Measurements from ENCODE around the gene TRIM37. TPM values are rescaled to one million over a fixed set of nuclear protein-coding genes. Genes with fewer than 3 reads are reported as not detected.

Gene TRIM37
- total RNA-seq, 1 experiment from 2014 or later = 62.3 TPM

GRCh38 chr17:59115474-59115873 is 8.8 kb upstream of the TRIM37 start (continued):
- no peak for TF ChIP-seq ARID4B (CRISPR knock-in tag; IDR thresholded peaks at IDR 0.05; ENCODE audit: borderline replicate concordance)
- TF ChIP-seq FOXK1 (CRISPR knock-in tag; IDR thresholded peaks at IDR 0.05) = no peak
- TF ChIP-seq ATF3 (CRISPR knock-in tag; conservative IDR thresholded peaks at IDR 0.05) = no peak
- no peak for TF ChIP-seq RELA (CRISPR knock-in tag; IDR thresholded peaks at IDR 0.05; ENCODE audit: borderline replicate concordance)
- no peak for TF ChIP-seq ZNF512 (CRISPR knock-in tag; IDR thresholded peaks at IDR 0.05; ENCODE audit: borderline replicate concordance)
- no peak for TF ChIP-seq ZNF219 (CRISPR knock-in tag; IDR thresholded peaks at IDR 0.05; ENCODE audit: borderline replicate concordance)

- 0 out of 2 replicates have a peak, but pooled peaks cover 4% of the 10 kb centered on the region for H3K4me1 Mint-ChIP-seq
- H3K9me3 Mint-ChIP-seq = no peaks in the 10 kb centered on the region
- no peak overlapping the region for H3K4me3 Mint-ChIP-seq
- ChIA-PET POLR2A (no interaction called here), CTCF (no interaction called here)
- H3K27me3 Mint-ChIP-seq (ENCODE audit: low read depth) = no peaks in the 10 kb centered on the region
- H3K27ac Mint-ChIP-seq = no peak overlapping the region
- no peak for ATAC-seq
- H3K36me3 Mint-ChIP-seq = peaks cover 24% of the 10 kb centered on the region
- DNase-seq (ENCODE audit: low spot score) = no peak
- TF ChIP-seq MAX (CRISPR knock-in tag; IDR thresholded peaks at IDR 0.05) = no peak
- TF ChIP-seq STAT6 (CRISPR knock-in tag; conservative IDR thresholded peaks at IDR 0.05; ENCODE audit: low read depth) = no peak
- TF ChIP-seq GTF2I (CRISPR knock-in tag; conservative IDR thresholded peaks at IDR 0.05) = no peak
- TF ChIP-seq ZNF425 (CRISPR knock-in tag; conservative IDR thresholded peaks at IDR 0.05) = no peak
- TF ChIP-seq E2F4 (CRISPR knock-in tag; IDR thresholded peaks at IDR 0.05; ENCODE audit: borderline replicate concordance, low read depth) = no peak
- no peak for TF ChIP-seq ZSCAN18 (CRISPR knock-in tag; IDR thresholded peaks at IDR 0.05)
- no peak for TF ChIP-seq IRF2 (CRISPR knock-in tag; IDR thresholded peaks at IDR 0.05; ENCODE audit: borderline replicate concordance, low read depth)
- TF ChIP-seq ELF4 (CRISPR knock-in tag; IDR thresholded peaks at IDR 0.05; ENCODE audit: low read depth) = no peak
- no peak for TF ChIP-seq CREM (CRISPR knock-in tag; IDR thresholded peaks at IDR 0.05)
- no peak for TF ChIP-seq NFYB (CRISPR knock-in tag; conservative IDR thresholded peaks at IDR 0.05; ENCODE audit: low read depth)
- TF ChIP-seq CDX4 (CRISPR knock-in tag; IDR thresholded peaks at IDR 0.05; ENCODE audit: borderline replicate concordance) = no peak
- no peak for TF ChIP-seq TEAD4 (CRISPR knock-in tag; IDR thresholded peaks at IDR 0.05)
- TF ChIP-seq ETV6 (CRISPR knock-in tag; IDR thresholded peaks at IDR 0.05) = no peak
- TF ChIP-seq SMAD3 (CRISPR knock-in tag; IDR thresholded peaks at IDR 0.05; ENCODE audit: borderline replicate concordance) = no peak
Measured at GRCh38 chr17:59111539-59111938, 4.9 kb upstream of the TRIM37 start.

Measured in WTC11 (cell line).